ENCODE data around the gene CHTOP.

Gene CHTOP

GRCh38 chr1:153677718-153678518, 44.1 kb downstream of the CHTOP start:
- peak; percentile 60 for DNase-seq (ENCODE audit: low spot score)
- ChIA-PET CTCF (interaction anchor here (0.5 to 1.9 kb wide), 15 partner anchors 9 to 99 kb away, joined by 3 to 11 read pairs (median 4); no protein-coding TSS in a partner anchor), POLR2A (ENCODE audit: low non-redundant PET) (no interaction called here)
- peak overlapping the region; percentile 16; the same call in 1 of the 2 replicates for H3K27ac ChIP-seq
- peak; percentile 96 for TF ChIP-seq CTCF (conservative IDR thresholded peaks at IDR 0.05; ENCODE audit: low read depth)

GRCh38 chr1:153678519-153679336, 44.9 kb downstream of the CHTOP start, which contains the start of gene NPR1:
TSS of gene NPR1 (plus strand) at chr1:153678688. CDS start at chr1:153679109, 421 bp downstream.
- no peak for DNase-seq (ENCODE audit: low spot score)
- no peak for TF ChIP-seq CTCF (conservative IDR thresholded peaks at IDR 0.05; ENCODE audit: low read depth)
- ChIA-PET POLR2A (ENCODE audit: low non-redundant PET) (no interaction called here), CTCF (interaction anchor here (0.6 to 1.9 kb wide), 9 partner anchors 9 to 428 kb away, joined by 3 to 11 read pairs (median 4); no protein-coding TSS in a partner anchor)
- H3K27ac ChIP-seq, result peak within 1 kb of the TSS; percentile 16; the same call in 1 of the 2 replicates

- peak; percentile 28; the same call in 1 of the 2 replicates for TF ChIP-seq CTCF (conservative IDR thresholded peaks at IDR 0.05; ENCODE audit: low read depth)
- no peak for DNase-seq (ENCODE audit: low spot score)
- POLR2A ChIA-PET (ENCODE audit: low non-redundant PET), result no interaction called here
- H3K27ac ChIP-seq, result no peak overlapping the region
- CTCF ChIA-PET, result interaction anchor here (0.6 to 1.9 kb wide), 8 partner anchors 29 to 427 kb away, joined by 3 to 11 read pairs (median 3); no protein-coding TSS in a partner anchor
These were observed 45.7 kb downstream of the CHTOP start for GRCh38 chr1:153679337-153680119.

GRCh38 chr1:153680120-153680403, 46.2 kb downstream of the CHTOP start:
- no peak overlapping the region for H3K27ac ChIP-seq
- TF ChIP-seq CTCF (conservative IDR thresholded peaks at IDR 0.05; ENCODE audit: low read depth), result no peak
- ChIA-PET CTCF (interaction anchor here (0.6 to 0.7 kb wide), 5 partner anchors 25 to 360 kb away, joined by 3 to 4 read pairs (median 4); no protein-coding TSS in a partner anchor), POLR2A (ENCODE audit: low non-redundant PET) (no interaction called here)
- DNase-seq (ENCODE audit: low spot score), result no peak

- no peak for TF ChIP-seq CTCF (conservative IDR thresholded peaks at IDR 0.05; ENCODE audit: low read depth)
- DNase-seq (ENCODE audit: low spot score), result no peak
- no peak overlapping the region for H3K27ac ChIP-seq
- CTCF ChIA-PET, result no interaction called here
- POLR2A ChIA-PET (ENCODE audit: low non-redundant PET), result no interaction called here
These were observed 48.9 kb downstream of the CHTOP start for GRCh38 chr1:153682730-153683129.

- TF ChIP-seq CTCF (conservative IDR thresholded peaks at IDR 0.05; ENCODE audit: low read depth), result no peak
- CTCF ChIA-PET, result no interaction called here
- DNase-seq (ENCODE audit: low spot score), result no peak
- H3K27ac ChIP-seq, result no peak overlapping the region
- POLR2A ChIA-PET (ENCODE audit: low non-redundant PET), result no interaction called here
These were observed 50.0 kb downstream of the CHTOP start for GRCh38 chr1:153683854-153684253.

Measured in RWPE1 (cell line).